C1 segment of cervical spinal cord (tissue), 14 donors: Measurements from ENCODE around the gene CENPM.
A peak's percentile ranks its signal among the peaks of the same experiment; 100 is the strongest.

Source experiments
- DNase-seq, 14 donors: peaks; one replicate each; lab custom pipeline; 2025; lab: John Stamatoyannopoulos, UW

CENPM gene

GRCh38 chr22:41933411-41934177 is 13.4 kb downstream of the CENPM start:
- peak in 2 of 14 donors; percentile 16 to 17 for DNase-seq

GRCh38 chr22:41932353-41932752 is 14.6 kb downstream of the CENPM start:
- DNase-seq, result no peak

- DNase-seq, result no peak
These were observed 15.2 kb downstream of the CENPM start for GRCh38 chr22:41931701-41932269.

GRCh38 chr22:41929418-41929810 is 17.5 kb downstream of the CENPM start:
- no peak for DNase-seq

GRCh38 chr22:41928593-41929417 is 18.1 kb downstream of the CENPM start:
- no peak for DNase-seq

GRCh38 chr22:41927813-41928212 is 19.1 kb downstream of the CENPM start:
- peak in 1 of 14 donors; percentile 25 for DNase-seq

GRCh38 chr22:41925783-41926460 is 21.0 kb downstream of the CENPM start:
- peak in 3 of 14 donors; percentile 12 to 54 (median 44) for DNase-seq

- no peak for DNase-seq
These were observed 23.2 kb downstream of the CENPM start for GRCh38 chr22:41923595-41924276.

- DNase-seq, result no peak
These were observed 23.9 kb downstream of the CENPM start for GRCh38 chr22:41922940-41923594.

- no peak for DNase-seq
These were observed 24.6 kb downstream of the CENPM start for GRCh38 chr22:41922328-41922727.

GRCh38 chr22:41920271-41920976 is 26.5 kb downstream of the CENPM start:
- peak in 7 of 14 donors; percentile 24 to 53 (median 38) for DNase-seq

- peak in 8 of 14 donors; percentile 5 to 45 (median 24) for DNase-seq
These were observed 27.4 kb downstream of the CENPM start for GRCh38 chr22:41919357-41920224.

- peak in 6 of 14 donors; percentile 3 to 41 (median 17) for DNase-seq
These were observed 28.8 kb downstream of the CENPM start for GRCh38 chr22:41917903-41918791.

- DNase-seq, result no peak
These were observed 29.5 kb downstream of the CENPM start for GRCh38 chr22:41917375-41917902.

GRCh38 chr22:41916745-41917358 is 30.1 kb downstream of the CENPM start:
- no peak for DNase-seq

GRCh38 chr22:41915786-41916493 is 31.0 kb downstream of the CENPM start:
- DNase-seq, result no peak
